GM08714 (cell line): ENCODE measurements around the gene WSCD1.

Experiments
- H3K4me3 ChIP-seq: fragments of 200-500 bp; sonication (Bioruptor generic); 2 replicates; pipeline ENCODE4 v1.5.1; 2014; ENCODE audit warnings: mild to moderate bottlenecking, low read length, inconsistent platforms
- ZNF274 ChIP-seq: IDR thresholded peaks from 2 replicates; pipeline ENCODE4 v1.6.1; 2012; ENCODE audit warnings: mild to moderate bottlenecking, low read depth, low read length

The WSCD1 gene

DNA sequence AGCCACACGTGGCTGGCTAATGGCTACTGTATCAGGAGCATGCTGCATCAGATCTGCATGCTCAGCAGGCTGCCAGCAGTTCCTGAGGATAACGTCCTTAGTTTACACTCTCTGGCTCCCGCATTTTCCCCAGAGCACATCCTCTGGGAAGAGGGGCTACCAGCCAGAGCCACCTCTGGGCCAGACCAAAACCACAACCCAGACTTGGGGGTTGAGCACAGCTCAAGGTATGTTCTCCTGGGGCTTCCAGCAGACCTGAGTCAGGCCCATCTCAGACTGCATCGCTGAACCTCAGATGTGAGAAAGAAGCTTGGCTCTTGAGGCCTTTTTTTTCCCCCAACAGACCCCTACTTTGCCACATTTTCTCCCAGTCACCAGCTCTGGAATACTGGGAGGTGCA, 23.7 kb upstream of the WSCD1 start:
- H3K4me3 ChIP-seq: no peak overlapping the region
- TF ChIP-seq ZNF274: no peak

DNA sequence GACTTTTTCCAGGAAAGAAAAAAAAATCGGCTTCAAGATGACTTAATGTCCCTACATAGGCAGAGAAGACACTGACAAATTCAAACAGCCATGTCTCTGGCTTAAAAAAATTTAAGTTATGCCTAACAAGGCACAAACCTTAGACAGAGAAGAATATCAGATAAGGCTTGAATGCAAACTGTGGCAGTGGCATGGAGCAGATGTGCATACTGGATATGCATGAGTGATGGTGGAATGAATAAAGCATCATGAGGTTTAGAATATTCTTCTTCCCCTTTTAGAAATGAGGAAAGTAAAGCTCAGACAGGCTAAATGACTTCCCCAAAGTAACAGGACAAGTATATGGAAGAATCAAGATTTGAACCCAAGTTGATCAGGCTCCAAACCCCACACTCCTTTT, 23.2 kb upstream of the WSCD1 start:
- no peak for TF ChIP-seq ZNF274

DNA sequence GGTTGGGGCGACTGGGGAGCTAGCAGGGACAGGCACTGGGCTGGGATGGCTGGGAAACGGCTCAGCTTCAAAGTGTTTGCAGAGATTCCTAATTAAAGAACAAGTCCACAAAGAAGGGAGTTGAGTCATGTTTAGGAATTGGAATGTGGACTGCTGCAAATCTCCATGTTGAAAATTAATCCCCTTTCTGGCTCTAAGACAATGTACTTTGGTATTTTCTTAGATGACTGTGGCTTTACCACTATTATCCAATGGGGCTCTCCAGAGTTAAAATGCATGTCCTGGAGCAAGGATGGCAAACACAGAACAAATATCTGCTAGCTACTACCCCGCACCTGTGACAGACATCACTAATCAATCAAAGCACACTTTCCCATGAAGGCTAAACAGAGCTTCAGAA, 22.2 kb upstream of the WSCD1 start:
- TF ChIP-seq ZNF274: no peak
- H3K4me3 ChIP-seq: no peak overlapping the region

More for the DNA sequence above, 23.2 kb upstream of the WSCD1 start:
- no peak overlapping the region for H3K4me3 ChIP-seq

DNA sequence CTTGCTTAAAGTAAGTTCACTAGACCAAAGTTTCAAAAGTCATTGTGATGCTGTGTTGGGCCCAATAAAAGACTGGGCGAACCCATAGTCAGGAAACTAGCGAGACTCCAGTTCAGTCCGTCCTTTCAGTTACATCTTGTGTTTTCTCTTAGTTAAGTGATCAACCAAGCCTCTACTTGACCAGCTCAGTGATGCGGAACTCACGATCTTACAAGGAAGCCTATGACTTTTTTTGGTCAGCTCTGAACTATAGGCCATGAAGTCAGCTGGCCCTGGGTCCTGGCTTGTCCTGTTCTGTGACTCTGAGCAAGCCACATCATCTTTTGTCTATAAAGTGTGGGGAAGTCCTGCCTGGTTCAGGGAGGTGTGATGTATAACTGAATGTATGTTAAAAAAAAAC, 21.7 kb upstream of the WSCD1 start:
- TF ChIP-seq ZNF274: no peak
- H3K4me3 ChIP-seq: no peak overlapping the region

DNA sequence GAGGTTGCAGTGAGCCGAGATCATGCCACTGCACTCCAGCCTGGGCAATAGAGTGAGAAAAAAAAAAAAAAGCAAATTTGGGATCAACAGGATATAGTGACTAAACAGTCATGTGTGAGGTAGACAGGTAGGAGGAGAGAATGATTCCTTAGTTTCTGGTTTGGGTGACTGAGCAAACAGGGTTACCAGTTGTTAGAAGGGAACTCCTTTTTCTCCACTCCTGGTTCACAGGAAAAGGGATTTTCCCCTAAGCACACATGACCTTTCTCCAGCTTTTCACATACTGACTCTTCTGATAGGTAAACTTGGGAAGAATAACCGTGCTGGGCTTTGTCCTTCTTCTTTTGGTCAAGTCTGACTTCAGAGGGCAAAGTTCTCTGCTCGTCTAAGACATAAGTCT, 17.3 kb upstream of the WSCD1 start:
- H3K4me3 ChIP-seq: no peak overlapping the region
- no peak for TF ChIP-seq ZNF274

DNA sequence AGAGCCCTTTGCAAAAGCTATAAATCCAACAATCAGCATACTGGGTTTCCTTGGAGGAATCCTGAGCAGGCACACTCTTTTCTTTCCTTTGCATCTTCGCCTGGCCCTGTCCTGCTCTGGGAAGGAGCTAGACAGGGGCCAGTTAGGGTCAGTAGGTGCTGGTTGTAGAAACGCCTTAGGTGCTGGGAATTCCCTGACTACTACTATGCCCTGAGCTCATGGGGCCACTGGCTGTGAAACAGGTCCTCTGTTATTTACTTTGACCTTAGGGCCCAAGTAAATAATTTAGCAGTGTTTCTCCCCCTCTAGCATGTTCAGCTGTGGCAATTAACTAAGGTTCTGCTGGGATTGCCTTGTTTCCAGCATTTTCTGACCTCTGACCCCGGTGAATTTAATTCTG, 15.8 kb upstream of the WSCD1 start:
- no peak overlapping the region for H3K4me3 ChIP-seq
- no peak for TF ChIP-seq ZNF274

DNA sequence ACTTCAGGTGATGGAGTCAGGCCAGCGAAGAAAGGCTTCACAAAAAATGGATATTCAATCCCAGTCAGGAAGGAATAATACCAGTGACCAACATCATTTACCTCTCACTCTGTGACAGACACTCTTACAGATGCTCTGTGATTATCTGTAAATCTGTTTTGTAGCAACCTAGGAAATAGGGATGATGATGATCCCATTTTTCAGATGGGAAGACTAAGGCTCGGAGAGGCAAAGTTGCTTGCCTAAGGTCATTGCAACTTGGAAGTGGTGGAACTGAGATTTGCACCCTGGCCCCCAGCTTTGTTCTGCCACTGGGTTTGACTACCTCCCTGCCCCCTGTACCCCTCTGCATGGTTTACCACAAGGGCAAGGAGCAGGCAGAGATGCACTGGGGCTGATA, 14.1 kb upstream of the WSCD1 start:
- H3K4me3 ChIP-seq: no peak overlapping the region
- no peak for TF ChIP-seq ZNF274

DNA sequence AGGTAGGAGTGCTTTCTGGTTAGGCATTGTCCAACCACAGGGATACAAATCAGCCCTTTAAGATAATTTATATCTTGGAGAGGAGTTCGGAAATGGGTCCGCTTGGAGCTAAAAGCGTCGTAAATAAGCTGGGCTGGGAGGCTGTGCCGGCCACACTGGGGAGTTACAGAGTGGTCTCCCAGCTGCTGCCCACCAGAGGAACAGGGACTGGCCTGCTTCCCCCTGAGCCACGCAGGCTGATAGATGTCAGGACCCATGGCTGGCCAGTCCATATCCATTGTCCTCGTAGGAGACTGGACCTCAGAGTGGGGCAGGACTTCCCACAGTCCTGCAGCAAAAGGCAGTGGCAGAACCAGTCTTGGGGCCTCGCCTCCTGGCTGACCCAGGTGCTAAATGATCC, 12.6 kb upstream of the WSCD1 start:
- H3K4me3 ChIP-seq: no peak overlapping the region
- no peak for TF ChIP-seq ZNF274

DNA sequence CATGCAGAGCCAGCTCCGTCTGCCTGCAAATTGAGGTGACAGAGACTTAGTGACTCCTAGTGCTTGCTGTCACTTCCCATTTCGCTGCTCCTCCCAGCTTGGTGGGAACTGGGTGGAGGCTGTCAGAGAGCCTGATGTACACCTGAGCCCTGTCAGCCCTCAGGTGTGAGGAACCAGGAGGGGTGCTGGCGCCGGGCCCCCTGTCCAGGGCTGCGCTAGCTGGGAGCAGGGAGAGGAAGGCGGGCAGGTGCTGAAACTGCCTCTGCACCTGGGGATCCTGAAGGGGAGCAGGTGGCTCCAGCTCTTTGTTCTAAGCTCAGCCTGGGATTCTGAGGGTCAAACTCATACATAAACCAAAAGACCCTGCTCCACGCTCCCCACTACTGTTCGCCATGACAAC, 10.8 kb upstream of the WSCD1 start:
- H3K4me3 ChIP-seq: no peak overlapping the region
- TF ChIP-seq ZNF274: no peak

DNA sequence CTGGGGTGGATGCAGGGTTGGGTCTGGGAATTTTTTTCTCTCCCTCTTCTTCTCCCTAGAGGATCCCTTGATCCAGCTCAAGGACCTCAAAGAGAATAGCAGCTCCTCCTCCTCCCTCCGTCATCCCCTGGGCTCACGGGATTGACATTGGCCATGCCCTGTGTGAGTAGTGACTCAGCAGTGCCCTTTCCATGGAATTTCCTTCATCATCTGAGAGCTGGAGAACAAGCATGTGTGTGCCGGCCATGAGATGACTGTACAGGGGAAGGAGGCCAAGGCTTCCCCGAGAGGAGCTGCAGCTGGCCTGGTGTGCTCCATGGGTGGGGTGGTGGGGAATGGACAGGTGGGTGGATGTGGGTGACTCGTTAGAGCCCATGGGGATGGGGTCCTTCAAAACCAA, 8.9 kb upstream of the WSCD1 start:
- H3K4me3 ChIP-seq: no peak overlapping the region
- no peak for TF ChIP-seq ZNF274

DNA sequence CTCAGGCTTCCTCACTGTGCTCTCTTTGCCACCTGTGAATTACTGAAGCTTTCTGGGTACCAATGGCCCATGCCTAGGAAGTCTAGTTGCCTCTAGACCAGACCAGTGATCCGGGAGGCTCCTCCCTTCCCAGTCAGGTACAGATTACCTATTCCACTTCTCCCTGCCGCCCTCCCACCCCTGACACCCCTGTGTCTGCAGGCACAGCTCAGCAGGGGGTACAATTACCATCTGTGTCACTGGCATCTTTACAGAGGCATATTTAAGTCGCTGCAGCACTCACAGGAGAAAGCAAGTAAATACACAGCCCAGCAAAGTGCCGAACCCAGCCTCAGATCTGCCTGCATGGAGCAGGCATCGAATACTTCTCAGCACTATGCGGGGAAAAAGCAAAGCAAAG, 5.3 kb upstream of the WSCD1 start:
- no peak overlapping the region for H3K4me3 ChIP-seq
- TF ChIP-seq ZNF274: no peak

DNA sequence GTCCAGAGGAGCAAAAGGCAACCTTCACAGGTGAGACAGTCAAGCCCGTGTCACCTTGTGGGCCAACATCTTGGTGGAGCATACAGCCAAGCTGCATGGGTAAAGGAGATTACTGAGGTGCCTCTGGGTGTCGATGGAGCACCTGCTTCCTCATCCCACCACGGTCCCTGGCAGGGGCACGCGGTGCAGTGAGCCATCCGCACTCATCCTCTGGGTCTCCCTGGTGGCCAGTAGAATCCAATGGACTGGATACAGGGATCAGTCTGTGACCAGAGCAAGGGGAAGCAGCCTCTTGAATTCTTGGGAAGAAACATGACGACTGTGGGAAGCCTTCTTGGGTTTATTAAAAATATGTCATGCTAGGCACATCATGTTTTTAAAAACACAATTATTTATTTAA, 4.8 kb upstream of the WSCD1 start:
- no peak for TF ChIP-seq ZNF274

DNA sequence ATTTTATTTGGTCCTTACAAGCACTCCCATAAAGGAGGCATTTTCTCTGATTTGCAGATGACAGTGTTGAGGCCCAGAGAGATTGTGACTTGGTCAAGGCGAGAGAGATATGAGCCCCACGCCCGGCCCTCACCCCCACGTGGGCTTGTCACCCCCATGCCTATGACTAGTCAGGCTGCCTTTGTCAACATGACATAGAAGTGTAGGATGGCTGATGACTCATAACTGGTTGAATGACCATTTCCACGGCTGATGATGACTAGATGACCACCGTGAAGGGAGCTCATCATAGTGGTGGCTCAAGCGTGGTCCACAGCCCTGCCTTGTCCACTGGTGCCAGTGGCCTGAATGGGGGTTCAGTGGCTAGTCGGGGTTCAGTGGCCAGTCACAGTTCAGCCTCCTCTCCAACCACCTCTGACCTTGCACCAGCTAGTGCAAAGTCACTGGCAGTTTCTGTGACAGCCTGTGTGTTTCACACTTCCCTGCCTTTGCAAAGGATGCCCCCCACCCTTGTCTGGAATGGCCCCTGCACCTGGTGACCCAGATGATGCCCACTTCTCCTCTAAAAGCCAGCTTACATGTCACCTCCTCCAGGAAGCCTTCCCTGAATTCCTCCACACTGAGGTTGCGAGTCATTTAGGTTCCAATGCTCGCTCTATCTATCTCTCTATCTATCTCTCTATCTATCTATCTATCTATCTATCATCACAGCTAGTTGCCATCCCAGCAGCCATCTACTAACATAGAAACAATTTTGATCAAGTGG, 3.8 kb upstream of the WSCD1 start:
- H3K4me3 ChIP-seq: no peak overlapping the region
- TF ChIP-seq ZNF274: no peak

More for the DNA sequence above, 4.8 kb upstream of the WSCD1 start:
- H3K4me3 ChIP-seq: no peak overlapping the region

DNA sequence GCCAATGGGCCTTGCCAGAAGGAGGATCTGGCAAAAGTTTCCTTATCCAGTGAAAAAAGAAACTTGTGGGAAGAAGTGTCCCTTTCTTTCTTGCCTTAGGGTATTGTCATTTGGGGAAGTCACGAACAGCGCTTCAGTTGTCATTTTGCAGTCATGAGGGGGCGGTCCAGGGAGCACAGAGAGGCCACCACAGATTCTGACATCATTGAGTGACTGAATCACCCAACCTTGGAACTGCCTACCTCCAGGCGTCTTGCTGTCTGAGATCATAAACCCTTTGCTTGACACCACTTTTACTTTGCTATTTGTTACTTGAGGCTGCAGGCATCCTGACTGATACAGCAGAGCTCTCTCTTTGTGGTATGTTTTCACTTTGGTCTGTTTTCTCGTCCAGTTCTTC, 3.1 kb upstream of the WSCD1 start:
- no peak for TF ChIP-seq ZNF274
- H3K4me3 ChIP-seq: no peak overlapping the region

DNA sequence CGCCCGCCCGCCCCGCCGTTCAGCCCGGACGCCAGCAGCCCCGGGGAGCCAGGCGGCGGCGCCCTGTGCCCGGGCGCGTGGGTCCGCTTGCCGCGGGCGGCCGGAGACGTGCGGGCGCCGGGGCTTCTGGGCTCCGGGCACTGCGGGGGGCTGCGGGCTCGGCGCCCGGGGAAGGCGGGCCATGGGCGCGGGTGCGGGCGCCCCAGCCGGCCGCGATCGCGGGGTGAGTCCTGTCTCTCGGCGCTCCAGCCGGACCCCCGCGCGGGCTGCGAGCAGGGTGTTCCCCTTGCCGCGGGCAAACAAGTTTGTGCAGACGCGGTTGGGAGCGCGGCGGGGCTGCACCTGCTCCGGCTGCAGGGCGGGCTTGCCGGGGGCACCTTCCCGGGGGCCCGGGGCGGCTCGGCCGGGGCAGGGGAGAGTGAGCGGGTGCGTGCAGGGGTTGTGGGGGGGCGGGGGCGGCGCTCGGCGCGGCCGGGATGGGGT, 292 bp downstream of the WSCD1 start:
- no peak overlapping the region for H3K4me3 ChIP-seq
- TF ChIP-seq ZNF274: no peak
